ENCODE measurements around the gene NPAS3. TPM values are rescaled to one million over a fixed set of nuclear protein-coding genes. Genes with fewer than 3 reads are reported as not detected.

NPAS3 gene
- total RNA-seq, 1 donor from 2014 or later, result 2.0 TPM

DNA sequence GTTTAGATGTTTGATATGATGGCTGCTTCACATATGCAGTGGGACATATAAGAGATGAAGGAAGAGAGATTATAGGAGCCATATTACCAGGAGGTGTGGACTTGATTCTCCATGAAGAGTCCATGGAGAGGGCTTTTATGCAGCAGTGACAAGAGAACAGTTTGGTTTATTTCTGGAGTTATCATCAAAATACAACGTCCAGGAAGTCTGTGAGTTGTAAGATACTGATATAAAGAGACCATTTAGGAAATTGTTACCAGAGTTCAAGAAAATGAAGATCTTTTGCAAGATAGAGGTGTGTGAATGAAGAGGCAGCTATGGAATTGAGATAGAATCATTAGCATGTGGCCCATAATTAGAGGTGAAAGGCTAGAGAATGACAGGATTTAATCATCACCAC is 431.7 kb downstream of the NPAS3 start:
- Histone ChIP-seq H3K27me3 (ENCODE audit: control insufficient read depth, insufficient read depth, low read length) (no peaks in the 10 kb centered on the region), H3K4me3 (ENCODE audit: low read depth, low read length) (no peak overlapping the region), H3K36me3 (ENCODE audit: control insufficient read depth, insufficient read depth, low read length) (no peaks in the 10 kb centered on the region)
- DNase-seq (ENCODE audit: low read depth), result no peak
- no peak for TF ChIP-seq CTCF (IDR thresholded peaks at IDR 0.05; ENCODE audit: insufficient read depth, low read length, poor library complexity, severe bottlenecking)

- DNase-seq (ENCODE audit: low read depth), result no peak
- H3K4me3 ChIP-seq (ENCODE audit: low read depth, low read length), result no peak overlapping the region
- TF ChIP-seq CTCF (IDR thresholded peaks at IDR 0.05; ENCODE audit: insufficient read depth, low read length, poor library complexity, severe bottlenecking), result no peak
These were observed 436.5 kb downstream of the NPAS3 start for GRCh38 chr14:33375196-33375595.

GRCh38 chr14:33375786-33376185 is 437.1 kb downstream of the NPAS3 start:
- H3K4me3 ChIP-seq (ENCODE audit: low read depth, low read length), result no peak overlapping the region

More at GRCh38 chr14:33375196-33375595, 436.5 kb downstream of the NPAS3 start:
- Histone ChIP-seq H3K27me3 (ENCODE audit: control insufficient read depth, insufficient read depth, low read length) (no peaks in the 10 kb centered on the region), H3K36me3 (ENCODE audit: control insufficient read depth, insufficient read depth, low read length) (no peaks in the 10 kb centered on the region)

DNA sequence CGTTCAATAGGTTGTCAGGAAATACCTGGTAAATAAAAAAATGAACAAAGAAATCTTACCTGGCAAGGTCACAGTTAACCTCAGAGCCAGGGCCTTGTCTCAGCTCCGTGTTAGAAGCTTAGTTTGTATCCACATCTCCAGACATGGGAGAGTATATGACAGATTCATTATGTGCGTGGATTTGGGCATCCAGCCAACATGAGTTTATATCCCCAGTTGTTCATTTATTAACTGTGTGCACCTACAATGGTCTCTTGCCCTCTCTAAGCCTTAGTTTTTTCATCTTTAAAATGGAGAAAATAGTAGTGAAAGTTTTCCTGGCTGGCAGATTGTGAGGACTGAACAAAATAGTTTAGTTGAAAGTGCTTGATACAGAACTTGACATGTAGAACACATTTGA is 437.8 kb downstream of the NPAS3 start:
- DNase-seq (ENCODE audit: low read depth), result no peak
- no peak for TF ChIP-seq CTCF (IDR thresholded peaks at IDR 0.05; ENCODE audit: insufficient read depth, low read length, poor library complexity, severe bottlenecking)

More at GRCh38 chr14:33375786-33376185, 437.1 kb downstream of the NPAS3 start:
- H3K27me3 ChIP-seq (ENCODE audit: control insufficient read depth, insufficient read depth, low read length), result no peaks in the 10 kb centered on the region
- DNase-seq (ENCODE audit: low read depth), result no peak
- TF ChIP-seq CTCF (IDR thresholded peaks at IDR 0.05; ENCODE audit: insufficient read depth, low read length, poor library complexity, severe bottlenecking), result no peak
- no peaks in the 10 kb centered on the region for H3K36me3 ChIP-seq (ENCODE audit: control insufficient read depth, insufficient read depth, low read length)

DNA sequence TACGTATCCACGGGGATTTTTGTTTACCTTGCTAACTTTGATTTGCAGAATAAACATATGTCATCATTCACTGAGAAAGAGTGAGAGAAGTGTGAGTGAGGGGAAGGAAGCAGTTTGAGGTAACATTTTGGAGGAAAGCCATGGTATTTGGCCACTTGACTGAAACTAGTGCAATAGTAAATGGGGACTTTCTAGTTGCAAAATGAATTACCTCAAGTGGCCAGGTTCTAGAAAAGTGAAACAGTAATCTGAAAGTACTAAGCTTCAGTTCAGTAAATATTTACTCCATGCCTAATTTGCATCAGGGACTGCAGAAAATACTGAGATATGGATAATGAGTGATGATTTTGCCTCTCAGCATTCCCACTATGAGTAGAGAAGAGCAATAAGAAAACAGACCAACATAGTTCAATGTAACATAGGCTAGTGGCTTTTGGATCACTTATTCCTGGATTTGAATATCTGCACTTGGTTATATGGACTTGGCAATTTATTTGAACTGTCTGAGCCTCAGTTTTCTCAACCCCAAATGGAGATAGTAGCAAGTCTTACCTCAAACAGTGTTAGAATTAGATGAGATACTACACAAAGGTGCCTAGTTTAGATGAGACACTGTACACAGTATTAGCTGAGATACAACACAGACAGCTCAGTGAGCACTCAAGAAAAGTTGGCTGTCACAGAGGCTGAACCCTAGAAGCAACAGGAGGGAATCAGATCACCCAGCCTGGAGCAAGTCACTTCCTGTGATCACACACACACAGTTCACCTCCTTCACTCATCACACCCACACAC is 439.1 kb downstream of the NPAS3 start:
- DNase-seq (ENCODE audit: low read depth), result no peak
- Histone ChIP-seq H3K36me3 (ENCODE audit: control insufficient read depth, insufficient read depth, low read length) (no peaks in the 10 kb centered on the region), H3K27me3 (ENCODE audit: control insufficient read depth, insufficient read depth, low read length) (no peaks in the 10 kb centered on the region), H3K4me3 (ENCODE audit: low read depth, low read length) (no peak overlapping the region)
- TF ChIP-seq CTCF (IDR thresholded peaks at IDR 0.05; ENCODE audit: insufficient read depth, low read length, poor library complexity, severe bottlenecking), result no peak

More for the DNA sequence above, 437.8 kb downstream of the NPAS3 start:
- H3K27me3 ChIP-seq (ENCODE audit: control insufficient read depth, insufficient read depth, low read length), result no peaks in the 10 kb centered on the region
- H3K4me3 ChIP-seq (ENCODE audit: low read depth, low read length), result no peak overlapping the region
- H3K36me3 ChIP-seq (ENCODE audit: control insufficient read depth, insufficient read depth, low read length), result no peaks in the 10 kb centered on the region

DNA sequence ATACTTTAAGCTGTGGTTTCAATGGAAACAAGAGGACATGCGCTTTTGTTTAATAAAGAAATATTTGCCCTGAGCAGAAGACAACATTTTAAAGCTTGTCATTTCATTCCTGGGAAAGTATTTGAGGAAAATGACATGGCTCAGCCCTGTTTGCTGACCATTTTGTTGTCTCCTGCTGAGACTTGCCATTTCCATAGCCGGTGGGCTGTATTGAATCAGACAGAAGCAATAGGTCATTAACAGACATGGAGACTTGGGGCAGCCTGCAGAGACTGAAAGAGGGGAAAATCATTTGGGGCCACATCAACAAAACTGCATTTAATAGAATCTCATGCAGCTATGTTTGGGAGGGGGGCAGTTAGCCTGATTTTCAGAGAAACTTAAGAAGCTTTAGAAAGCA is 443.0 kb downstream of the NPAS3 start:
- TF ChIP-seq CTCF (IDR thresholded peaks at IDR 0.05; ENCODE audit: insufficient read depth, low read length, poor library complexity, severe bottlenecking), result no peak
- no peak for DNase-seq (ENCODE audit: low read depth)
- no peaks in the 10 kb centered on the region for H3K36me3 ChIP-seq (ENCODE audit: control insufficient read depth, insufficient read depth, low read length)
- no peak overlapping the region for H3K4me3 ChIP-seq (ENCODE audit: low read depth, low read length)
- H3K27me3 ChIP-seq (ENCODE audit: control insufficient read depth, insufficient read depth, low read length), result no peaks in the 10 kb centered on the region

Measured in kidney epithelial cell (primary cell).